Measurements from ENCODE around the gene RHOJ. TPM values are rescaled to one million over a fixed set of nuclear protein-coding genes. Genes with fewer than 3 reads are reported as not detected.

RHOJ gene
- total RNA-seq, 2 experiments from 2014 or later: not detected

DNA sequence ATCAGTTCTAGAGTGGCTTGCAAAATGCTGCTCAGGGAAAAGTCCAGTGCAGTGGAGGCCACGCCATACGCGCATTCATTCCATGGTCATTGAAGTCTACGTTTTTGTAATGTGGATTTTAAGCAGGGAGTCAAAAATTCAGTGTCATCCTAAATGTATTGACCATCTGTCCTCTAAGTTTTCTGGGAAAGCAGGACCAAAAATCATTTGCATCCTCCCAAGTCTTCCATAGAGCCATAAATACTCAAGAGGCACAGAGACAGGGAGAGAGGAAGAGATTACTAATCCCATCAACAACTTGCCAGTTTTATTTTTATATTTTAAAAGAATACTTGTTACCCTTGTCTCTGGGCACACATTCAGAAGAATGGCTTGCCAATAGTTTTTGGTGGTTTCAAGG is 36.9 kb downstream of the RHOJ start:
- no peak for ATAC-seq
- DNase-seq: no peak
- intact Hi-C loops (cut with DNase I, micrococcal nuclease): no loop called here

DNA sequence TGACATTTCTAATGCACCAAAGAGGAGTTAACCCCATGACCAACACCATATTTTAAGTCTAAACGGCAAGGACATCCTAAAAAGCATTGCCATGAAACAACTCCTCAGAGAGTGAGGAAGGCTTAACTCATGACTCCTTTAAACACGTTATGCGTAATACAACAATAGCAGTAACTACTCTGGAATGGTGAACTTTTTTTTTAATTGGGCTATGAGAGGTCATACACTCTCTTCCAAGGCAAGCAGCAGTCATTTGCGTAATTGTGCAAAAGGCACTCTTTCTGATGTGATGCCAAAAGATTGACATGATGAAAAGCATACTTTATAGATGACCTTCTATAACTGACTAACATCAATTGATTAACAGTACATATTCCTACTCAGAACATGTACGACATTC is 39.4 kb downstream of the RHOJ start:
- H3K4me1 Mint-ChIP-seq: no peaks in the 10 kb centered on the region
- no peak for ATAC-seq
- no peaks in the 10 kb centered on the region for H3K9me3 Mint-ChIP-seq (ENCODE audit: low read depth)
- DNase-seq: no peak
- intact Hi-C loops (cut with DNase I, micrococcal nuclease): no loop called here
- no peak overlapping the region for H3K27ac Mint-ChIP-seq
- CTCF ChIA-PET: no interaction called here
- POLR2A ChIA-PET: no interaction called here
- H3K36me3 Mint-ChIP-seq (ENCODE audit: low read depth): no peaks in the 10 kb centered on the region
- H3K27me3 Mint-ChIP-seq: peaks cover 4% of the 10 kb centered on the region
- H3K4me3 Mint-ChIP-seq: no peak overlapping the region

More for the DNA sequence above, 36.9 kb downstream of the RHOJ start:
- CTCF ChIA-PET: no interaction called here
- no peaks in the 10 kb centered on the region for H3K9me3 Mint-ChIP-seq (ENCODE audit: low read depth)
- H3K4me1 Mint-ChIP-seq: no peaks in the 10 kb centered on the region
- POLR2A ChIA-PET: no interaction called here
- no peaks in the 10 kb centered on the region for H3K36me3 Mint-ChIP-seq (ENCODE audit: low read depth)
- H3K4me3 Mint-ChIP-seq: no peak overlapping the region
- H3K27ac Mint-ChIP-seq: no peak overlapping the region
- H3K27me3 Mint-ChIP-seq: peaks cover 10% of the 10 kb centered on the region

DNA sequence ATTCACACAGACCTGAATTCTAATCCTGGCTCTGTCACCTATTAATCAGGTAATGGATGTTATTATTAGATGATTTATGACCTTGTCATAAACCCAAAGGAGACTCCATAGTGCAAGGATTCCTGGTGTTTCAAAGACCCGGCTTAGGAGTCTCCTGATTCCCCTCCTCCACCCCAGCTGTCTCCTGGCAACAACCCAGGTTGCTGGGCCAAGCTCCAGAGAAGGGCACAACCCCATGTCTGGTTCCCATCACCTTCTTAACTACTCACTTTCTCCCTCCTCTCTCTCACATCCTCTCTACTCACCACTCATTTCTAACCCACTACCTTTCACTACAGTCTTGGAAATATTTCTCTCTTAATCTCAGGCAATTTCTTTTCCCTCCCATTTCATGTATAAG is 41.6 kb downstream of the RHOJ start:
- ATAC-seq (no peak), DNase-seq (no peak)
- no peak overlapping the region for H3K27ac Mint-ChIP-seq
- ChIA-PET CTCF (no interaction called here), POLR2A (no interaction called here)
- intact Hi-C loops (cut with DNase I, micrococcal nuclease): no loop called here
- H3K27me3 Mint-ChIP-seq: peaks cover 10% of the 10 kb centered on the region
- H3K4me3 Mint-ChIP-seq: no peak overlapping the region
- H3K4me1 Mint-ChIP-seq: no peaks in the 10 kb centered on the region
- H3K9me3 Mint-ChIP-seq (ENCODE audit: low read depth): no peaks in the 10 kb centered on the region
- no peaks in the 10 kb centered on the region for H3K36me3 Mint-ChIP-seq (ENCODE audit: low read depth)

DNA sequence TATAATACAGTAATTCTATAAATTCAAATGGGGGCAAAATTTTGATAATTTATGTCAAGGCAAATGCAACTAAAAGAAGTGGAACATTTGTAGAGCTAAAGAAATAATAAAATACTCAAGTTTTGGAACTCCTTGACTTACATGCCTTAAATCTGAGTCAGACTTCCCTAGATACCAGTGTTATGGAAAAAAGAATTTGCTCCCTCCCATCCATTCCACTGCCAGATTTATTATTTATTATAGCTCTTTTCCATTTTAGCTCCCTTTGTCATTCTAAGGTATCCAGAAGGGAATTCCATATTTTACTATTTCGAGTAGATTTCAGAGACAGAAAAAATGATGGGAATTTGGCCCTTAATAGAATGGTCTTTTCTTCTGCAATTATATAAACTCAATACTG is 44.0 kb downstream of the RHOJ start:
- DNase-seq: no peak
- Mint-ChIP-seq H3K9me3 (ENCODE audit: low read depth) (no peaks in the 10 kb centered on the region), H3K4me3 (no peak overlapping the region), H3K27ac (no peak overlapping the region), H3K27me3 (peaks cover 13% of the 10 kb centered on the region), H3K36me3 (ENCODE audit: low read depth) (no peaks in the 10 kb centered on the region), H3K4me1 (no peaks in the 10 kb centered on the region)
- ATAC-seq: no peak
- POLR2A ChIA-PET: no interaction called here
- CTCF ChIA-PET: interaction anchor here (1.2 kb wide), 1 partner anchor 12 kb away, joined by 3 read pairs; no protein-coding TSS in a partner anchor
- intact Hi-C loops (cut with DNase I, micrococcal nuclease): no loop called here

DNA sequence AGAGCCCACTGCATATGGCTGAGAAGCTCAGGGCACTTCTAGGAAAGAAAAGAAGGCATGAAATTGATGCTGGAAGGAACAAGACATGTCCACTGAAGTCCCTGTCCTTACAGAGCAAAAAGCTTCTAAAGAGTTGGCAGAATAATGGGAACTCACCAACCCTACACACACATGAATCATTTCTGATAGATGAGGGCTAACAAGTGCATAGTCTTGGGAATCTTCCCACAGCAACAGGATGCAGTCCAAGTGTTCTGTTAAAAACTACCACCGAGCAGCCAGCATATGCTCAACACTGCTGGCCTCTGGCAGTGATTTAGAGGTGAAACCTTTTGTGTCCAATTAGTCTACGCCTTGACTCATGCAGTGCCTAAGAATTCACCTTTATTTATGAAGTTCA is 44.8 kb downstream of the RHOJ start:
- Mint-ChIP-seq H3K4me3 (no peak overlapping the region), H3K4me1 (no peaks in the 10 kb centered on the region), H3K27ac (no peak overlapping the region), H3K36me3 (ENCODE audit: low read depth) (no peaks in the 10 kb centered on the region), H3K27me3 (peaks cover 9% of the 10 kb centered on the region), H3K9me3 (ENCODE audit: low read depth) (no peaks in the 10 kb centered on the region)
- intact Hi-C loops (cut with DNase I, micrococcal nuclease): no loop called here
- ChIA-PET CTCF (no interaction called here), POLR2A (no interaction called here)
- no peak for ATAC-seq
- DNase-seq: no peak

DNA sequence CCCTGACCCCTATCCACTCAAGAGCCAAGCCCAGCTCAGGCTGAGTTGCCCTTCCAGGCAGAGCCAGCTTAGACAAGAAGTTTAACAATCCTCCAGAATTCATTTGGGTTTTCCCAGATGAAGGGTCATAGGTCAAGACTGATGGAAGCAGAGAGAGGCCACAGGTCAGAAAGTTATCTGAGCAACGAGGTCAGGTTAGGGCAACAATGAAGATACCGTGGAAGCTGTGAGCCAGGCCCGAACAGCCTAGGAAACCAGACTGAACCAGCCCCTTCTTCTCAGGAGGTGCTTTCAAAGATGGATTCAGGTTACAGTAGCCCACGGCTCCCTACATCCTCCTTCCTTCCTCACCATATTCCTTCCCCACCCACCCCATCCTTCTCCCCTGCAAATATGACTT is 53.1 kb downstream of the RHOJ start:
- Mint-ChIP-seq H3K9me3 (ENCODE audit: low read depth) (no peaks in the 10 kb centered on the region), H3K27me3 (peaks cover 11% of the 10 kb centered on the region), H3K4me3 (no peak overlapping the region), H3K4me1 (no peaks in the 10 kb centered on the region), H3K27ac (no peak overlapping the region), H3K36me3 (ENCODE audit: low read depth) (no peaks in the 10 kb centered on the region)
- ATAC-seq (no peak), DNase-seq (no peak)
- POLR2A ChIA-PET: no interaction called here
- intact Hi-C loops (cut with DNase I, micrococcal nuclease): no loop called here
- CTCF ChIA-PET: interaction anchor here (0.7 kb wide), 1 partner anchor 1088 kb away, joined by 3 read pairs; no protein-coding TSS in a partner anchor

DNA sequence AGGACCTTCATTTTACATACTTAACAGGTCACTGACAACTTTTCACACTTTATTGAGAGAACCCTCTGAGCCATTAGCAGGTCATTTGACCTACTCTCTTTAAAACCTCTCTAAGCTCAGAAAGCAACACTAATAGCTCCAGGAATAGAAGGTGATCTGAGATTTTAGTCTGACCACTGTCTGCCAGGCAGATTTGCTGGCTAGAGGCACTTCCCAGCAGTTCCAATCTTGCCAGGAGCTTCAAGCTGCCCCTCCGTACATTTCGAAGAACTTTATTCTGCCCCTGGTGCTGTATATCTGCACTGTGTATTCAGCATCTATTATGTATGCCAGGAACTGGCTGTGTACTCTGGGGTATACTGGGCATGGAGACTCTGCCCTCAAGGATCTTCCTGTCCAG is 58.2 kb downstream of the RHOJ start:
- ChIA-PET CTCF (no interaction called here), POLR2A (no interaction called here)
- no peak overlapping the region for H3K27ac Mint-ChIP-seq
- intact Hi-C loops (cut with DNase I, micrococcal nuclease): no loop called here
- H3K4me1 Mint-ChIP-seq: no peaks in the 10 kb centered on the region
- no peaks in the 10 kb centered on the region for H3K9me3 Mint-ChIP-seq (ENCODE audit: low read depth)
- no peak overlapping the region for H3K4me3 Mint-ChIP-seq
- DNase-seq (no peak), ATAC-seq (no peak)
- peaks cover 24% of the 10 kb centered on the region for H3K27me3 Mint-ChIP-seq
- no peaks in the 10 kb centered on the region for H3K36me3 Mint-ChIP-seq (ENCODE audit: low read depth)

DNA sequence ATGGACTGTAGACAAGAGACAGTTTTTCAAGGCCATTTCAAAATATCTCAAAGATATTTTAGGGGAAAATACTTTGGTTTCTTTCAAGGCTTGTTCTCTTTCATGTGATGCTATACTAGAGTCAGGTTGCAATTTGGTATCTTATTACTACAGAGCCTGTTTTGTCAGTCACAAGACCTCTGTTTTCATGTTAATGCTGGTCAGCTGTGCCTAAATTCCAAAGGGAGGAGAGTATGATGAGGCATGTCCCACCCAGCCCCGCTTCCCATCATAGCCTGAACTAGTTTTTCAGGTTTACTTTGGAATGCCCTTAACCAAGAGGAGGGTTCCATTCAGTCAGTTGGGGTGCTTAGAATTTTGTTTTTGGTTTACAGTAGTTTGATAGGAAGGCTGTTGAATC is 61.9 kb downstream of the RHOJ start:
- Mint-ChIP-seq H3K4me1 (no peaks in the 10 kb centered on the region), H3K27ac (no peak overlapping the region), H3K27me3 (peaks cover 21% of the 10 kb centered on the region), H3K36me3 (ENCODE audit: low read depth) (no peaks in the 10 kb centered on the region), H3K9me3 (ENCODE audit: low read depth) (no peaks in the 10 kb centered on the region), H3K4me3 (no peak overlapping the region)
- no peak for ATAC-seq
- ChIA-PET POLR2A (no interaction called here), CTCF (no interaction called here)
- DNase-seq: no peak
- intact Hi-C loops (cut with DNase I, micrococcal nuclease): no loop called here

DNA sequence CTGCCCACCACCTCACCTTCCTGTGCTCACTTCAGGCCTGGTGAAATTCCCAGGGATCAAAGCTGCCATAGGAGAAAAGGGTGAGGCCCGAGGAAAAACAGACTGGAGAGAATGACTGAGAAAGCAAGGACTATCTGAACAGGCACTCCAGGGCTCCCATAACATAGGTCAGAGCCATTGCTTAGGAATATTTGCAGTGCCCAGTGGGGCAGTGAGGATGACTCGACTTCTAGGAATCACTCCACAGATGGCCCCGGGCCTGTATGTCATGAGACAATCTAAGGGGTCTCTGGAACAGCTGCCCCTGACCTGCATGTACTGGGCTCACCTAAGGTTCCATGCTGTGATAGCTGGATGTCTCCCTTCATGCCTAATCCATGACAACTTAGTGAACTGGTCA is 62.9 kb downstream of the RHOJ start:
- DNase-seq (no peak), ATAC-seq (no peak)
- H3K4me1 Mint-ChIP-seq: no peaks in the 10 kb centered on the region
- peaks cover 15% of the 10 kb centered on the region for H3K27me3 Mint-ChIP-seq
- no peak overlapping the region for H3K27ac Mint-ChIP-seq
- intact Hi-C loops (cut with DNase I, micrococcal nuclease): no loop called here
- no peaks in the 10 kb centered on the region for H3K9me3 Mint-ChIP-seq (ENCODE audit: low read depth)
- no peak overlapping the region for H3K4me3 Mint-ChIP-seq
- ChIA-PET CTCF (interaction anchor here (0.9 kb wide), 1 partner anchor 9 kb away, joined by 3 read pairs; no protein-coding TSS in a partner anchor), POLR2A (no interaction called here)
- no peaks in the 10 kb centered on the region for H3K36me3 Mint-ChIP-seq (ENCODE audit: low read depth)

DNA sequence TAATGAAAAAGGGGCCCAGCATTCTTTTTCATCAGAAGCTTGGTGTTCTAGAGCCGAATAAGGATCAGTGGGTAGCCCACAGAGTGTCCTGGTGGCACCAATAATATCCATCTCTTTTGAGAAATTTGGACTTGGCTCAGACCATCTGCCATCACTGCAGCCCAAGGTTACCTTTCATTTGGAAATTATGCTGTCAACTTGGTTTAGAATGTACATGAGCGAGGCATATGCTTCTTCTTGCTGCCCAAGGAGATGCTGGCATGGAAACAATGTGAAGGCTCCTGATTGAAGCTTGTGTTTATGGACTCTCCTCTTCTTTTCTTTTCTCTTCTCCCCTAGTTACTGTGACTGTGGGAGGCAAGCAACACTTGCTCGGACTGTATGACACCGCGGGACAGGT is 64.5 kb downstream of the RHOJ start:
- H3K4me1 Mint-ChIP-seq: no peaks in the 10 kb centered on the region
- ChIA-PET POLR2A (no interaction called here), CTCF (no interaction called here)
- H3K27ac Mint-ChIP-seq: no peak overlapping the region
- no peaks in the 10 kb centered on the region for H3K36me3 Mint-ChIP-seq (ENCODE audit: low read depth)
- DNase-seq (no peak), ATAC-seq (no peak)
- peaks cover 15% of the 10 kb centered on the region for H3K27me3 Mint-ChIP-seq
- no peaks in the 10 kb centered on the region for H3K9me3 Mint-ChIP-seq (ENCODE audit: low read depth)
- intact Hi-C loops (cut with DNase I, micrococcal nuclease): no loop called here
- H3K4me3 Mint-ChIP-seq: no peak overlapping the region

DNA sequence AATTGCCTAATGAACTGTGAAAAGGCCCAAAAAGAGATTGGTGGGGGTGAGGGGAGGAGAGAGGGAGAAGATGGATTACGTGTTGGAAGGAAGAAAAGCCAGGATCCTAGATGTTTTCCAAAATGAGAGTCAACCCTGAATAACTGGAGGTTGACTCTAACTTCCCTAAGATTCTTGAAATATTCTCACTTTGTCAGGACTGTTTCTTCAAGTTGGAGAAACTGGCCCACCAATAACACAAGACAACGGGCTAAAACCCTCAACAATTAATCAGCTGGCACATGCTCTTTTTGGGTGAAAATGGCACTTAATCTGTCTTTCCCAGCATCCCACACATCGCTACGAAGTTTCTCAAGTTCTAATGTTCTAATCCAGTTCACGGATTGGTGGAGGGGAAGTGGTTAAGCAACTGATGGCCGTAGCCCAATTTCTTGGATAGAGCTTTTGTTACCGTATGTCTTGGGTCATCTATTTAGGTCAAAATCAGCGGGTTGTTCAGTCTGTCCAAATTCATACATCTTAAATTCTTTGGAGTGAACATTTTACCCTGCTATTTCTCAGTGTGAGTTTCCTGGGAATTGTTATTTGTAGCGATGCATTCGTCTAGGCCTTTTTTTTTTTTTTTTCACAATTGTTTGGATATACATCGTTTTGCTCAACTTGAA is 65.5 kb downstream of the RHOJ start:
- no peak for ATAC-seq
- no peaks in the 10 kb centered on the region for H3K36me3 Mint-ChIP-seq (ENCODE audit: low read depth)

DNA sequence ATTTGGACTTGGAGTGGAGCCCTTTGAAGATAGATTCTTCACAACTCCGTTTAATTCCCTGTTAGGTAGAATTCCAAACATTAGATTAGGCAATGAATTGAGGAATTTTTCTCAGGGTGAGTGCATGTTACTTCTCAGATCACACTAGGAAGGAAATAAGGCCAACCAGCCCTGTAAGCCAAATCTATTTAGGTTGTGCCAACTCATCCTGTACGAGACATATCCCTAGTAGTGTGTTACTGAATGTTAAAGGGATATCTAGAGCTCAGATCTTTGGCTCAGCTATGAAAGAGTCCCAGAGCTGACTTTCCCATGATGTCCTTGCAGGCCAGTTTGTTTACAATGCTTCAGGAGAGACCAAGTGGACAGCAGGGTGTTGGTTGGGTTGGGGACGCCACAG is 68.9 kb downstream of the RHOJ start:
- Mint-ChIP-seq H3K4me3 (no peak overlapping the region), H3K36me3 (ENCODE audit: low read depth) (no peaks in the 10 kb centered on the region), H3K27me3 (peaks cover 2% of the 10 kb centered on the region), H3K4me1 (no peaks in the 10 kb centered on the region), H3K9me3 (ENCODE audit: low read depth) (no peaks in the 10 kb centered on the region), H3K27ac (no peak overlapping the region)
- intact Hi-C loops (cut with DNase I, micrococcal nuclease): loop anchor here in 1 of 2 experiments (10.0 kb wide), 1 partner anchor 1378 kb away; no protein-coding TSS in a partner anchor
- ChIA-PET POLR2A (no interaction called here), CTCF (interaction anchor here (0.7 to 1.5 kb wide), 3 partner anchors 10 to 1105 kb away, joined by 3 to 4 read pairs (median 3); no protein-coding TSS in a partner anchor)
- DNase-seq (no peak), ATAC-seq (no peak)

More for the DNA sequence above, 65.5 kb downstream of the RHOJ start:
- H3K9me3 Mint-ChIP-seq (ENCODE audit: low read depth): no peaks in the 10 kb centered on the region
- ChIA-PET POLR2A (no interaction called here), CTCF (no interaction called here)
- no peak for DNase-seq
- no peaks in the 10 kb centered on the region for H3K4me1 Mint-ChIP-seq
- intact Hi-C loops (cut with DNase I, micrococcal nuclease): loop anchor here in 1 of 2 experiments (10.0 kb wide), 1 partner anchor 1375 kb away; no protein-coding TSS in a partner anchor
- peaks cover 15% of the 10 kb centered on the region for H3K27me3 Mint-ChIP-seq
- H3K4me3 Mint-ChIP-seq: no peak overlapping the region
- H3K27ac Mint-ChIP-seq: no peak overlapping the region

Data from activated CD4-positive, alpha-beta T cell treated with anti-CD3 and anti-CD28 coated beads for 36 hours (primary cell).